OCI-LY1 (cell line): ENCODE data around the gene RNF19B.

Source experiments
- H2AFZ ChIP-seq: fragments of 200-600 bp; sonication (generic), shearing (Covaris generic); 2 replicates; pipeline ENCODE4 v1.6.0; 2014; ENCODE audit warnings: antibody characterized with exemption, mild to moderate bottlenecking, low read length
- H3F3A ChIP-seq: fragments of 200-600 bp; sonication (generic), shearing (Covaris generic); 2 replicates; pipeline ENCODE4 v1.6.0; 2014; ENCODE audit warnings: mild to moderate bottlenecking, antibody characterized with exemption, low read length, moderate library complexity; ENCODE audit not compliant: insufficient read depth
- H3K27ac ChIP-seq: fragments of 200-600 bp; sonication (generic); 2 replicates; pipeline ENCODE4 v1.5.1; 2014; ENCODE audit warnings: low read length, mixed run types, mild to moderate bottlenecking, low read depth; ENCODE audit not compliant: poor library complexity, severe bottlenecking
- H3K27me3 ChIP-seq: fragments of 200-600 bp; sonication (generic); 2 replicates; pipeline ENCODE4 v1.6.0; 2014; ENCODE audit warnings: antibody characterized with exemption, mild to moderate bottlenecking, low read length, moderate library complexity; ENCODE audit not compliant: insufficient read depth
- H3K36me3 ChIP-seq: fragments of 200-600 bp; sonication (generic); 2 replicates; pipeline ENCODE4 v1.6.1; 2014; ENCODE audit warnings: mild to moderate bottlenecking, antibody characterized with exemption, low read length, moderate library complexity, mixed read lengths; ENCODE audit not compliant: insufficient read depth
- H3K4me1 ChIP-seq: fragments of 200-600 bp; sonication (generic); 2 replicates; pipeline ENCODE4 v1.5.1; 2014; ENCODE audit warnings: mild to moderate bottlenecking, low read length, moderate library complexity; ENCODE audit not compliant: insufficient read depth, severe bottlenecking
- H3K4me2 ChIP-seq: fragments of 200-600 bp; sonication (generic), shearing (Covaris generic); 2 replicates; pipeline ENCODE4 v1.6.1; 2014; ENCODE audit warnings: low read length
- H3K4me3 ChIP-seq: fragments of 200-600 bp; sonication (generic); 2 replicates; pipeline ENCODE4 v1.5.1; 2014; ENCODE audit warnings: low read length, low read depth, mild to moderate bottlenecking, mixed read lengths; ENCODE audit not compliant: poor library complexity, severe bottlenecking
- H3K79me2 ChIP-seq: fragments of 200-600 bp; shearing (Covaris generic); 2 replicates; pipeline ENCODE4 v1.6.1; 2016; ENCODE audit warnings: mixed run types, low read length, mixed read lengths; ENCODE audit not compliant: insufficient read depth
- H3K9ac ChIP-seq: fragments of 200-600 bp; sonication (generic), shearing (Covaris generic); 2 replicates; pipeline ENCODE4 v1.6.1; 2014; ENCODE audit warnings: mild to moderate bottlenecking, low read length, mixed read lengths
- H3K9me2 ChIP-seq: fragments of 200-600 bp; sonication (generic), shearing (Covaris generic); 2 replicates; pipeline ENCODE4 v1.6.1; 2014; ENCODE audit warnings: low read depth, mild to moderate bottlenecking, low read length, mixed read lengths
- H3K9me3 ChIP-seq: fragments of 200-600 bp; shearing (Covaris generic); 2 replicates; pipeline ENCODE4 v1.6.1; 2014; ENCODE audit warnings: low read length, mixed read lengths
- H4K20me1 ChIP-seq: fragments of 200-600 bp; sonication (generic), shearing (Covaris generic); 2 replicates; pipeline ENCODE4 v1.6.0; 2016; ENCODE audit warnings: mild to moderate bottlenecking, low read length; ENCODE audit not compliant: insufficient read depth
- CTCF ChIP-seq: fragments of 200-600 bp; sonication (generic), shearing (Covaris generic); IDR thresholded peaks from 2 replicates; pipeline ENCODE4 v1.5.1; 2017; ENCODE audit warnings: mild to moderate bottlenecking, antibody characterized with exemption, low read length, moderate library complexity, mixed read lengths
- EZH2 ChIP-seq: fragments of 200-600 bp; sonication (generic), shearing (Covaris generic); IDR thresholded peaks from 2 replicates; pipeline ENCODE4 v1.8.0; 2017; ENCODE audit warnings: borderline replicate concordance, mixed run types, mild to moderate bottlenecking, antibody characterized with exemption, low read length, moderate library complexity, mixed read lengths

The RNF19B gene

GRCh38 chr1:33004613-33005012 lies 40.0 kb upstream of the RNF19B start:
- TF ChIP-seq CTCF (no peak), EZH2 (no peak)
- no peak overlapping the region for H3K27ac ChIP-seq

GRCh38 chr1:33003657-33004056 lies 39.0 kb upstream of the RNF19B start:
- Histone ChIP-seq H4K20me1 (no peaks in the 10 kb centered on the region), H3K4me3 (no peak overlapping the region), H3K36me3 (peaks cover 28% of the 10 kb centered on the region), H3K9ac (no peak overlapping the region), H3K4me1 (no peaks in the 10 kb centered on the region), H3K9me3 (no peaks in the 10 kb centered on the region), H3K27ac (no peak overlapping the region), H3F3A (no peaks in the 10 kb centered on the region), H3K79me2 (no peaks in the 10 kb centered on the region), H3K4me2 (no peak overlapping the region), H2AFZ (no peak overlapping the region), H3K27me3 (no peaks in the 10 kb centered on the region), H3K9me2 (no peaks in the 10 kb centered on the region)
- TF ChIP-seq EZH2 (no peak), CTCF (no peak)

More at GRCh38 chr1:33004613-33005012, 40.0 kb upstream of the RNF19B start:
- Histone ChIP-seq H3K4me2 (no peak overlapping the region), H3K36me3 (peaks cover 38% of the 10 kb centered on the region), H4K20me1 (no peaks in the 10 kb centered on the region), H3K27me3 (no peaks in the 10 kb centered on the region), H3K4me1 (no peaks in the 10 kb centered on the region), H3K79me2 (no peaks in the 10 kb centered on the region), H2AFZ (no peak overlapping the region), H3F3A (no peaks in the 10 kb centered on the region), H3K9ac (no peak overlapping the region), H3K9me3 (no peaks in the 10 kb centered on the region), H3K9me2 (no peaks in the 10 kb centered on the region), H3K4me3 (no peak overlapping the region)

GRCh38 chr1:33002006-33002405 lies 37.4 kb upstream of the RNF19B start:
- TF ChIP-seq EZH2 (no peak), CTCF (no peak)
- no peaks in the 10 kb centered on the region for H3K79me2 ChIP-seq
- no peaks in the 10 kb centered on the region for H4K20me1 ChIP-seq
- no peaks in the 10 kb centered on the region for H3K9me3 ChIP-seq
- no peak overlapping the region for H2AFZ ChIP-seq
- no peak overlapping the region for H3K4me2 ChIP-seq
- no peaks in the 10 kb centered on the region for H3F3A ChIP-seq
- no peak overlapping the region for H3K4me3 ChIP-seq
- no peaks in the 10 kb centered on the region for H3K9me2 ChIP-seq
- H3K4me1 ChIP-seq = no peaks in the 10 kb centered on the region
- peaks cover 12% of the 10 kb centered on the region; the same call in 1 of the 2 replicates for H3K36me3 ChIP-seq
- H3K27me3 ChIP-seq = no peaks in the 10 kb centered on the region
- H3K27ac ChIP-seq = no peak overlapping the region
- H3K9ac ChIP-seq = no peak overlapping the region
